WTC11 (cell line): ENCODE results near the gene ZNF598. TPM values are rescaled to one million over a fixed set of nuclear protein-coding genes. Genes with fewer than 3 reads are reported as not detected.

Source experiments
- ATAC-seq: fragments of 200-7000 bp; cut with Tn5 transposase; 2 replicates; pipeline ENCODE4 v1.10.0; 2021; ENCODE audit warnings: mild to moderate bottlenecking, moderate library complexity
- CTCF ChIA-PET: fragments of 300-600 bp; sonication (Branson Sonifier 250); formaldehyde crosslinking; loops from one replicate; lab custom pipeline; 2021; ENCODE audit warnings: antibody characterized with exemption; lab: Charles Lee
- POLR2A ChIA-PET: fragments of 350-600 bp; sonication (Branson Sonifier 250); formaldehyde crosslinking; loops from one replicate; lab custom pipeline; 2021; ENCODE audit warnings: antibody characterized with exemption; lab: Charles Lee
- DNase-seq: peaks from one replicate; pipeline ENCODE4 v3.0.0; 2021; ENCODE audit warnings: low spot score
- H3K27ac Mint-ChIP-seq: 2 replicates; pipeline ENCODE4 v1.8.0; 2021; ENCODE audit warnings: mixed read lengths
- H3K27me3 Mint-ChIP-seq: 2 replicates; pipeline ENCODE4 v1.8.0; 2021; ENCODE audit warnings: low read depth, mild to moderate bottlenecking, moderate library complexity, mixed read lengths
- H3K36me3 Mint-ChIP-seq: 2 replicates; pipeline ENCODE4 v1.8.0; 2021; ENCODE audit warnings: mixed read lengths
- H3K4me1 Mint-ChIP-seq: 2 replicates; pipeline ENCODE4 v1.8.0; 2022; ENCODE audit warnings: mixed read lengths
- H3K4me3 Mint-ChIP-seq: 2 replicates; pipeline ENCODE4 v1.8.0; 2021; ENCODE audit warnings: mild to moderate bottlenecking, moderate library complexity, mixed read lengths
- H3K9me3 Mint-ChIP-seq: 2 replicates; pipeline ENCODE4 v1.8.0; 2021; ENCODE audit warnings: mixed read lengths
- AFF4 ChIP-seq: sonication (generic); formaldehyde crosslinking; IDR thresholded peaks from 2 replicates; pipeline ENCODE4 v1.8.1; 2023; ENCODE audit warnings: mild to moderate bottlenecking, missing genetic modification reagents, borderline replicate concordance
- E2F5 ChIP-seq: sonication (generic); formaldehyde crosslinking; IDR thresholded peaks from 2 replicates; pipeline ENCODE4 v1.8.1; 2022; ENCODE audit warnings: mild to moderate bottlenecking, moderate library complexity, missing genetic modification reagents
- FOXP1 ChIP-seq: sonication (generic); formaldehyde crosslinking; IDR thresholded peaks from 2 replicates; pipeline ENCODE4 v1.8.0; 2022; ENCODE audit warnings: missing genetic modification reagents, mild to moderate bottlenecking, moderate library complexity, borderline replicate concordance
- GABPB1 ChIP-seq: sonication (generic); formaldehyde crosslinking; IDR thresholded peaks from 2 replicates; pipeline ENCODE4 v1.8.1; 2023; ENCODE audit warnings: mild to moderate bottlenecking, missing genetic modification reagents
- GTF2I ChIP-seq: fragments of 250-450 bp; sonication (Bioruptor Pico); conservative IDR thresholded peaks from 2 replicates; pipeline ENCODE4 v1.4.0; 2021; ENCODE audit warnings: mild to moderate bottlenecking
- HMGA2 ChIP-seq: fragments of 250-450 bp; sonication (Bioruptor Pico); IDR thresholded peaks from 2 replicates; pipeline ENCODE4 v1.4.0; 2021; ENCODE audit warnings: mild to moderate bottlenecking, moderate library complexity
- IRF2 ChIP-seq: sonication (generic); formaldehyde crosslinking; IDR thresholded peaks from 2 replicates; pipeline ENCODE4 v1.8.0; 2022; ENCODE audit warnings: low read depth, missing genetic modification reagents, borderline replicate concordance
- MXD4 ChIP-seq: fragments of 250-450 bp; sonication (Bioruptor Pico); IDR thresholded peaks from 2 replicates; pipeline ENCODE4 v1.8.0; 2021; ENCODE audit warnings: mild to moderate bottlenecking, moderate library complexity, borderline replicate concordance
- NFATC4 ChIP-seq: fragments of 250-450 bp; sonication (Bioruptor Pico); IDR thresholded peaks from 2 replicates; pipeline ENCODE4 v1.9.0; 2021; ENCODE audit warnings: mild to moderate bottlenecking
- NR3C1 ChIP-seq: sonication (generic); formaldehyde crosslinking; conservative IDR thresholded peaks from 2 replicates; pipeline ENCODE4 v1.8.1; 2023; ENCODE audit warnings: low read depth, mild to moderate bottlenecking, missing genetic modification reagents
- OVOL2 ChIP-seq: fragments of 250-450 bp; sonication (Bioruptor Pico); IDR thresholded peaks from 2 replicates; pipeline ENCODE4 v1.9.0; 2021; ENCODE audit warnings: mild to moderate bottlenecking, borderline replicate concordance
- SMAD3 ChIP-seq: sonication (generic); formaldehyde crosslinking; IDR thresholded peaks from 2 replicates; pipeline ENCODE4 v1.8.0; 2022; ENCODE audit warnings: missing genetic modification reagents, mild to moderate bottlenecking, borderline replicate concordance
- TEAD1 ChIP-seq: sonication (generic); formaldehyde crosslinking; IDR thresholded peaks from 2 replicates; pipeline ENCODE4 v1.8.0; 2022; ENCODE audit warnings: mild to moderate bottlenecking, missing genetic modification reagents
- TEAD4 ChIP-seq: sonication (generic); formaldehyde crosslinking; IDR thresholded peaks from 2 replicates; pipeline ENCODE4 v1.8.0; 2022; ENCODE audit warnings: mild to moderate bottlenecking, missing genetic modification reagents
- TP53 ChIP-seq: sonication (generic); formaldehyde crosslinking; IDR thresholded peaks from 2 replicates; pipeline ENCODE4 v1.8.1; 2023; ENCODE audit warnings: mild to moderate bottlenecking, missing genetic modification reagents
- ZNF138 ChIP-seq: sonication (generic); formaldehyde crosslinking; conservative IDR thresholded peaks from 2 replicates; pipeline ENCODE4 v1.8.1; 2022; ENCODE audit warnings: mild to moderate bottlenecking, moderate library complexity, missing genetic modification reagents
- ZNF263 ChIP-seq: sonication (generic); formaldehyde crosslinking; IDR thresholded peaks from 2 replicates; pipeline ENCODE4 v1.8.1; 2022; ENCODE audit warnings: low read depth, mild to moderate bottlenecking, moderate library complexity, missing genetic modification reagents
- ZNF512 ChIP-seq: sonication (generic); formaldehyde crosslinking; IDR thresholded peaks from 2 replicates; pipeline ENCODE4 v1.8.1; 2022; ENCODE audit warnings: missing genetic modification reagents, borderline replicate concordance
- total RNA-seq: library from RNA; stranded (reverse); gene quantifications from 3 replicates; pipeline ENCODE4 v1.2.3, GENCODE V29; 2021
- TF ChIP-seq, protein P1 (sequence below): fragments of 250-450 bp; sonication (Bioruptor Pico); IDR thresholded peaks from 2 replicates; pipeline ENCODE4 v1.9.0; 2021; ENCODE audit warnings: moderate library complexity, mild to moderate bottlenecking, inconsistent platforms, borderline replicate concordance

ZNF598 gene
- total RNA-seq, 1 experiment from 2014 or later: 66.4 TPM

DNA sequence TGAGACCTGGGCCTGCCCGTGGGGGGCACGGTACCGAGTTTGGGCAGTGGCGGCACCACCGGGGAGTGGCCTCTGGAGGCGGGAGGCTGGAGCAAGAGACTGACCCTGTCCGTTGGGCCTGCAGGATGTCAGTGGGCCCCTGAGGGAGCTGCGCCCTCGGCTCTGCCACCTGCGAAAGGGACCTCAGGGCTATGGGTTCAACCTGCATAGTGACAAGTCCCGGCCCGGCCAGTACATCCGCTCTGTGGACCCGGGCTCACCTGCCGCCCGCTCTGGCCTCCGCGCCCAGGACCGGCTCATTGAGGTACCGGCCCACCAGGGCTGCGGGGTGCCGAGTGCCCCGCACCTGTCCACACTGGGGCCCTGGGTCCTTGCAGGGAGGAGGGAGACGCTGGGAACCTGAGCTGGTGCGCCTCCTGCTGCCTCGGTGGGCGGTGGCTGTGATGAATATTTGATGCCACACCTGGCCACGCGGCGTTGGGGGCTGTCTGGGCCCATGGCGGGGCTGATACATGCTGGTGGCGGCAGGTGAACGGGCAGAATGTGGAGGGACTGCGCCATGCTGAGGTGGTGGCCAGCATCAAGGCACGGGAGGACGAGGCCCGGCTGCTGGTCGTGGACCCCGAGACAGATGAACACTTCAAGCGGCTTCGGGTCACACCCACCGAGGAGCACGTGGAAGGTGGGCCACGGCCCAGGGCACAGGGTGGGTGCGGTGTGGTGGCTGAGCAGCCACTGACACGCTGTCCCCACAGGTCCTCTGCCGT, 26.8 kb upstream of the ZNF598 start (continued):
- TF ChIP-seq ZNF263 (CRISPR knock-in tag): no peak
- no peak for TF ChIP-seq NR3C1 (CRISPR knock-in tag)
- TF ChIP-seq NFATC4: no peak
- TF ChIP-seq, protein P1, sequence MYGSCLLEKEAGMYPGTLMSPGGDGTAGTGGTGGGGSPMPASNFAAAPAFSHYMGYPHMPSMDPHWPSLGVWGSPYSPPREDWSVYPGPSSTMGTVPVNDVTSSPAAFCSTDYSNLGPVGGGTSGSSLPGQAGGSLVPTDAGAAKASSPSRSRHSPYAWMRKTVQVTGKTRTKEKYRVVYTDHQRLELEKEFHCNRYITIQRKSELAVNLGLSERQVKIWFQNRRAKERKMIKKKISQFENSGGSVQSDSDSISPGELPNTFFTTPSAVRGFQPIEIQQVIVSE: no peak

DNA sequence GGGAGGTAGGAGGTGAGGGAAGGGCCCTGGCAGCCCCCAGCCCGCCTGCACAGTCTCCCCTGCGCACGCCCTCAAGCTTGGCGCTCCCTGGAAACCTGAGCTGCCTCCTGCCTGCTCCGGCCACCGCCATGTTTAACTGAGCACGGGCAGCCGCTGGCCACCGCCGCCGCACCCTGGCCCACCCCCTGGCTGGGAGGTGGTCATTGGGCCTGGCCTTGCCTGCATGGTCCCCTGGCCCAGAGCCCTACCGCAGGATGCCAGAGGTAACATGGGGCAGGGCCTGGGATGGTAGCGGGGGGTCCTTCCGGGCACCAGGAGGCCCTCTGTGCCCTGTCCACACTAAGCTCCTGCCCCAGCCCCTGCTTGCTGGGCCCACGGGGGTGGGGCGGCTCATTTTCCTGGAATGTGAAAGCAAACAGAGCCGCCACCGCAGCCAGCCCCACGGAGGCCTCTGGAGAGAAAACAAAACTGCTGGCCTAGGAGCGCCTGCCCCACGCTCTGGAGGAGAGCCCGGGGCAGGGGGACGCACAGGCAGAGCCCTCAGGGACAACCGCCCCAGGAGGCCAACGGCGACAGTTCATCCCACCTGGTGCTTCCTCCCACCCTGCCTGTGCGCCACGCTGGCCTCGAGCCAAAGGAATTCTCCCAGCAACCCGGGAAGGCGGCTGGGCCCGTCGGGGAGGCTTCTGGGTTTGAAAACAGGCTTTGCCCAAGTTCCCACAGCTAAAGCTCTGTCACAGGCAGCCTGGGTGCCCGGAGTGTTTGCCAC, 26.0 kb upstream of the ZNF598 start:
- TF ChIP-seq GABPB1 (CRISPR knock-in tag): peak; percentile 36; the same call in 1 of the 2 replicates
- no peak for TF ChIP-seq NR3C1 (CRISPR knock-in tag)
- ATAC-seq (no peak), DNase-seq (no peak)
- Mint-ChIP-seq H3K36me3 (no peaks in the 10 kb centered on the region), H3K27ac (no peak overlapping the region), H3K27me3 (no peaks in the 10 kb centered on the region), H3K4me1 (no peaks in the 10 kb centered on the region), H3K4me3 (no peak overlapping the region), H3K9me3 (no peaks in the 10 kb centered on the region)
- CTCF ChIA-PET: interaction anchor here (1.0 to 2.3 kb wide), 4 partner anchors 12 to 105 kb away, joined by 3 to 12 read pairs (median 5); no protein-coding TSS in a partner anchor
- POLR2A ChIA-PET: no interaction called here

DNA sequence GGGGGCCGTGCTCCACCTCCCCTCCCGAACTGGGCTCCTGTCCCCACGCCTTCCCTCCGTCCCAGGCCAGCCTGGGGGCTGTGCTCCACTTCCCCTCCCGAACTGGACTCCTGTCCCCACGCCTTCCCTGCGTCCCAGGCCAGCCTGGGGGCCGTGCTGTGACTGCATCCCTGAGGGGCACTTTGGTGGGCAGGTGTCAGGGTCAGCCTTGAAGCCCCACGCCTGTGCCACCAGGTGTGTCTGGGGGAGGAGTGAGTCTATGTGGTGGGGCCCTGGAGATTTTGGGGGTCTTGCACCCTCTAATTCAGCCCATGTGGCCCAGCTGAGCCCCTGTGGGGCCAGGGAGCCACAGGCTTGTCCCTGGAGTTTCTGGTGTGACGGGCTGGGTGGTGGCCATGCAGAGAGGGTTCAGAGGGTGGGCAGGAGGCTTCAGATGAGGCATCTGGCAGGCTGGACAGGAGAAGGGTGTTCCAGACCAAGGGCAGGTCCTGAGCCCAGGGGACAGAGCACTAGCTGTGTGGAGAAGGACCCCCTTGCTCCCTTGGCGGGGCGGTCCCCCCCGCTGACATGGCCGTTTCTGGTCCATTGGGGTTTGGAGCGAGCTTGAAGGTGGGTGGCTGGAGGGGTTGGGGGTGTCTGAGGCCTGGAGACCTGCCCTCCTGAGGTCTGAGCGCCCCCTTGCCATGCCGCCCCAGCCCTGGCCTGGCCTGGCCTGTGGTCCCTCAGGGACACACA, 25.2 kb upstream of the ZNF598 start:
- H3K27me3 Mint-ChIP-seq: no peaks in the 10 kb centered on the region
- no peaks in the 10 kb centered on the region for H3K9me3 Mint-ChIP-seq
- H3K4me1 Mint-ChIP-seq: no peaks in the 10 kb centered on the region
- no peaks in the 10 kb centered on the region for H3K36me3 Mint-ChIP-seq
- no peak overlapping the region for H3K27ac Mint-ChIP-seq
- ATAC-seq: no peak
- POLR2A ChIA-PET: no interaction called here
- no peak for DNase-seq
- CTCF ChIA-PET: interaction anchor here (1.0 to 2.3 kb wide), 3 partner anchors 12 to 106 kb away, joined by 3 to 12 read pairs (median 4); no protein-coding TSS in a partner anchor
- no peak overlapping the region for H3K4me3 Mint-ChIP-seq
- TF ChIP-seq TEAD4 (no peak), ZNF512 (CRISPR knock-in tag) (no peak), OVOL2 (CRISPR knock-in tag) (no peak), E2F5 (CRISPR knock-in tag) (no peak), FOXP1 (CRISPR knock-in tag) (no peak), TEAD1 (no peak), IRF2 (no peak), NFATC4 (no peak), TP53 (CRISPR knock-in tag) (no peak), MXD4 (CRISPR knock-in tag) (no peak), ZNF138 (CRISPR knock-in tag) (no peak), AFF4 (CRISPR knock-in tag) (no peak), GTF2I (no peak), SMAD3 (CRISPR knock-in tag) (no peak), HMGA2 (CRISPR knock-in tag) (no peak)
